Measurements from ENCODE around the gene BCAP29. TPM values are rescaled to one million over a fixed set of nuclear protein-coding genes. Genes with fewer than 3 reads are reported as not detected.

The BCAP29 gene
- total and polyA plus RNA-seq, 2 of the 4 experiments (the other 2 are of a cell fraction) = 33.0 to 35.1 TPM

- CTCF ChIA-PET = no interaction called here
- POLR2A ChIA-PET (ENCODE audit: unreplicated experiment) = no interaction called here
Observed at GRCh38 chr7:107606303-107606702, 26.3 kb downstream of the BCAP29 start.

More at GRCh38 chr7:107606303-107606702, 26.3 kb downstream of the BCAP29 start:
- Histone ChIP-seq H4K5ac (ENCODE audit: low read depth, low read length) (no peak overlapping the region), H3K27ac (ENCODE audit: insufficient read depth, low read length) (no peak overlapping the region), H4K91ac (ENCODE audit: insufficient read depth, low read depth, low read length) (no peak overlapping the region), H3K9me1 (ENCODE audit: insufficient read depth, low read length) (peaks cover 3% of the 10 kb centered on the region; the same call in 1 of the 2 replicates), H2AK5ac (ENCODE audit: low read depth, low read length) (no peak overlapping the region), H4K20me1 (ENCODE audit: insufficient read depth, low read length) (no peaks in the 10 kb centered on the region), H3K36me3 (ENCODE audit: control insufficient read depth, insufficient read depth, low read length) (no peaks in the 10 kb centered on the region; the same call in 1 of the 2 replicates), H2BK120ac (ENCODE audit: low read depth, low read length) (no peak overlapping the region), H3K27me3 (ENCODE audit: control insufficient read depth, insufficient read depth, low read length) (no peaks in the 10 kb centered on the region), H3K9me3 (ENCODE audit: control insufficient read depth, insufficient read depth, low read length) (no peaks in the 10 kb centered on the region), H3K23ac (ENCODE audit: low read depth, low read length) (0 out of 2 replicates have a peak overlapping the region, but pooled peaks have one; percentile 16), H3K4me3 (ENCODE audit: insufficient read depth, low read depth, low read length) (no peak overlapping the region), H2BK20ac (ENCODE audit: low read depth, low read length) (no peak overlapping the region), H2BK5ac (ENCODE audit: low read depth, low read length, poor library complexity, severe bottlenecking) (no peak overlapping the region), H2AFZ (replicated peaks; ENCODE audit: low read length, poor library complexity) (no peak overlapping the region), H2AK9ac (replicated peaks; ENCODE audit: low read depth, low read length, poor library complexity) (no peak overlapping the region), H3K9ac (ENCODE audit: low read depth, low read length) (no peak overlapping the region), H3K18ac (ENCODE audit: low read depth, low read length) (no peak overlapping the region), H3K79me1 (ENCODE audit: low read depth in 1 of 2, low read length in 2 of 2) (peaks cover 0 to 18% of the 10 kb centered on the region in 2 experiments; a peak in 2 of 4 replicates), H3K4me1 (ENCODE audit: control insufficient read depth, insufficient read depth, low read length) (peaks cover 2% of the 10 kb centered on the region; the same call in 1 of the 2 replicates), H3K56ac (ENCODE audit: extremely low read depth, insufficient read depth, low read length) (no peak overlapping the region), H3K4me2 (ENCODE audit: low read depth, low read length) (no peak overlapping the region), H4K8ac (ENCODE audit: low read depth in 2 of 2, low read length in 2 of 2) (no peak overlapping the region), H3K4ac (ENCODE audit: low read depth, low read length) (no peak overlapping the region), H3K14ac (replicated peaks; ENCODE audit: low read depth, low read length) (no peak overlapping the region), H2BK15ac (ENCODE audit: low read depth, low read length) (no peak overlapping the region)
- dilution Hi-C loops (cut with HindIII; ENCODE audit: low sequenced_read_pairs, unreplicated experiment) = no loop called here
- in situ Hi-C loops (cut with MboI; ENCODE audit: low sequenced_read_pairs) = no loop called here
- WGBS, 2 experiments (ENCODE audit: extremely low coverage in 2 of 2, insufficient read length in 1 of 2) = no CpG with 5 or more reads among the region's 1 CpG
- TF ChIP-seq RAD21 (IDR thresholded peaks at IDR 0.05; ENCODE audit: low read length) = no peak
- DNase-seq (no peak), ATAC-seq (ENCODE audit: low read depth) (no peak)
- intact Hi-C loops (cut with micrococcal nuclease) = no loop called here
- BruUV-seq (replicated peaks) = no TSS peak
